Ammon's horn (tissue), 1 donor: Measurements from ENCODE around the gene GABRA4.

Experiments
- DNase-seq: peaks from one replicate; pipeline ENCODE4 v3.0.0-alpha.2; 2016; ENCODE audit warnings: low spot score

The GABRA4 gene

GRCh38 chr4:46927201-46927600, 66.2 kb downstream of the GABRA4 start:
- DNase-seq: no peak

GRCh38 chr4:46924789-46925529, 68.4 kb downstream of the GABRA4 start:
- no peak for DNase-seq

- DNase-seq: no peak
Measured at GRCh38 chr4:46922205-46922604, 71.2 kb downstream of the GABRA4 start.

- DNase-seq: no peak
Measured at GRCh38 chr4:46909078-46909477, 84.3 kb downstream of the GABRA4 start, which contains the start of gene COX7B2. TSS of gene COX7B2 (minus strand) at chr4:46909245. CDS start at chr4:46735192, 174,053 bp downstream.

- DNase-seq: no peak
Measured at GRCh38 chr4:46908148-46908547, 85.2 kb downstream of the GABRA4 start.

- DNase-seq: no peak
Measured at GRCh38 chr4:46900082-46900481, 93.3 kb downstream of the GABRA4 start.

- no peak for DNase-seq
Measured at GRCh38 chr4:46894826-46895225, 98.6 kb downstream of the GABRA4 start.

GRCh38 chr4:46890056-46890455, 103.3 kb downstream of the GABRA4 start:
- no peak for DNase-seq

- DNase-seq: no peak
Measured at GRCh38 chr4:46889410-46889809, 104.0 kb downstream of the GABRA4 start.

GRCh38 chr4:46886711-46887110, 106.7 kb downstream of the GABRA4 start:
- DNase-seq: no peak

- DNase-seq: no peak
Measured at GRCh38 chr4:46878641-46879040, 114.7 kb downstream of the GABRA4 start.

GRCh38 chr4:46874811-46875210, 118.6 kb downstream of the GABRA4 start:
- DNase-seq: no peak

GRCh38 chr4:46870411-46870810, 123.0 kb downstream of the GABRA4 start:
- DNase-seq: no peak
